ENCODE results near the gene FHL3.

DNA sequence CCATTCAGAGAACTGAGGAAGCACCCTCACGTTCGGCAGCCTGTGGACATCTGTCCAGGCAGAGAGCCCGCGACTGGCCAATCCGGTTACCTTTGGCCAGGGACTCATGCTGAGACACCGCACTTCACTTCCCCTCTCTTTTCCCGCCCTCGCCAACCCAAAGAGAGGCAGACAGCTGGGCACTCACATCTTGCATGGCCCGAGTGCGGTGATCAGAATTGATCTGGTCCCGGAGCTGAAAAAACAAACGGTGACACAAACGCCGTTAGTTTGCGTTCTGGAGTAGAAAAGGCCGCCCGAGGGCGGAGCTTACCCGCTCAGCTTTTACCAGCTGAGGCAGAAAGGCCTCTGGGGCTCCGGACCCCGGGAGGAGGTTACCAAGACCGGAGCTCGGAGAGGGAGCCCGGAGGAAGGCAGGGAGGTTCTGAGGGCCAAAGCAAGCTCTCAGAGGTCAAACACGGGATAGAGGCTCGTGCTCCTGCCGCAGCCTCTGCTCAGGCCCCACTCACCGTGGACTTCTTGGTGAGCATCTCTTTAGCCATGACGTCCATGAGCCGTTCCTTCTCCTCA is 15.9 kb downstream of the FHL3 start:
- TF ChIP-seq, protein P1, sequence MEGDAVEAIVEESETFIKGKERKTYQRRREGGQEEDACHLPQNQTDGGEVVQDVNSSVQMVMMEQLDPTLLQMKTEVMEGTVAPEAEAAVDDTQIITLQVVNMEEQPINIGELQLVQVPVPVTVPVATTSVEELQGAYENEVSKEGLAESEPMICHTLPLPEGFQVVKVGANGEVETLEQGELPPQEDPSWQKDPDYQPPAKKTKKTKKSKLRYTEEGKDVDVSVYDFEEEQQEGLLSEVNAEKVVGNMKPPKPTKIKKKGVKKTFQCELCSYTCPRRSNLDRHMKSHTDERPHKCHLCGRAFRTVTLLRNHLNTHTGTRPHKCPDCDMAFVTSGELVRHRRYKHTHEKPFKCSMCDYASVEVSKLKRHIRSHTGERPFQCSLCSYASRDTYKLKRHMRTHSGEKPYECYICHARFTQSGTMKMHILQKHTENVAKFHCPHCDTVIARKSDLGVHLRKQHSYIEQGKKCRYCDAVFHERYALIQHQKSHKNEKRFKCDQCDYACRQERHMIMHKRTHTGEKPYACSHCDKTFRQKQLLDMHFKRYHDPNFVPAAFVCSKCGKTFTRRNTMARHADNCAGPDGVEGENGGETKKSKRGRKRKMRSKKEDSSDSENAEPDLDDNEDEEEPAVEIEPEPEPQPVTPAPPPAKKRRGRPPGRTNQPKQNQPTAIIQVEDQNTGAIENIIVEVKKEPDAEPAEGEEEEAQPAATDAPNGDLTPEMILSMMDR (conservative IDR thresholded peaks at IDR 0.05; ENCODE audit: low read depth, low read length), result no peak
- no peak for TF ChIP-seq MAZ (IDR thresholded peaks at IDR 0.05; ENCODE audit: borderline replicate concordance, low read depth, low read length)
- TF ChIP-seq POLR2A (IDR thresholded peaks at IDR 0.05; ENCODE audit: low read depth, low read length), result no peak
- no peak for TF ChIP-seq SMC3 (IDR thresholded peaks at IDR 0.05; ENCODE audit: low read depth, low read length)

All from IMR-90 (cell line).